ENCODE data around the gene FABP1.

Gene FABP1

GRCh38 chr2:88078643-88079172 lies 49.2 kb downstream of the FABP1 start:
- no peak for TF ChIP-seq CTCF (IDR thresholded peaks at IDR 0.05; ENCODE audit: insufficient read depth, low read length, poor library complexity, severe bottlenecking)
- DNase-seq (ENCODE audit: extremely low read depth, insufficient read length), result no peak
- Histone ChIP-seq H3K4me3 (replicated peaks; ENCODE audit: low read depth, low read length) (no peak overlapping the region), H3K36me3 (ENCODE audit: control insufficient read depth, insufficient read depth, low read length) (no peaks in the 10 kb centered on the region), H3K27me3 (replicated peaks; ENCODE audit: control insufficient read depth, insufficient read depth, low read length) (no peaks in the 10 kb centered on the region; the same call in 1 of the 2 replicates)

GRCh38 chr2:88077080-88077479 lies 50.8 kb downstream of the FABP1 start:
- Histone ChIP-seq H3K27me3 (replicated peaks; ENCODE audit: control insufficient read depth, insufficient read depth, low read length) (no peaks in the 10 kb centered on the region), H3K36me3 (ENCODE audit: control insufficient read depth, insufficient read depth, low read length) (no peaks in the 10 kb centered on the region), H3K4me3 (replicated peaks; ENCODE audit: low read depth, low read length) (no peak overlapping the region)
- no peak for DNase-seq (ENCODE audit: extremely low read depth, insufficient read length)
- TF ChIP-seq CTCF (IDR thresholded peaks at IDR 0.05; ENCODE audit: insufficient read depth, low read length, poor library complexity, severe bottlenecking), result no peak

GRCh38 chr2:88074854-88075292 lies 53.0 kb downstream of the FABP1 start:
- no peak for TF ChIP-seq CTCF (IDR thresholded peaks at IDR 0.05; ENCODE audit: insufficient read depth, low read length, poor library complexity, severe bottlenecking)
- no peaks in the 10 kb centered on the region for H3K36me3 ChIP-seq (ENCODE audit: control insufficient read depth, insufficient read depth, low read length)
- no peaks in the 10 kb centered on the region for H3K27me3 ChIP-seq (replicated peaks; ENCODE audit: control insufficient read depth, insufficient read depth, low read length)
- no peak overlapping the region for H3K4me3 ChIP-seq (replicated peaks; ENCODE audit: low read depth, low read length)
- no peak for DNase-seq (ENCODE audit: extremely low read depth, insufficient read length)

- no peak for DNase-seq (ENCODE audit: extremely low read depth, insufficient read length)
- H3K4me3 ChIP-seq (replicated peaks; ENCODE audit: low read depth, low read length), result no peak overlapping the region
- TF ChIP-seq CTCF (IDR thresholded peaks at IDR 0.05; ENCODE audit: insufficient read depth, low read length, poor library complexity, severe bottlenecking), result no peak
- no peaks in the 10 kb centered on the region for H3K27me3 ChIP-seq (replicated peaks; ENCODE audit: control insufficient read depth, insufficient read depth, low read length)
- no peaks in the 10 kb centered on the region for H3K36me3 ChIP-seq (ENCODE audit: control insufficient read depth, insufficient read depth, low read length)
Measured at GRCh38 chr2:88074150-88074549, 53.7 kb downstream of the FABP1 start.
